ENCODE measurements around the gene LRRFIP1. TPM values are rescaled to one million over a fixed set of nuclear protein-coding genes. Genes with fewer than 3 reads are reported as not detected.
A peak's percentile ranks its signal among the peaks of the same experiment; 100 is the strongest.

LRRFIP1 gene
- total RNA-seq, 4 donors from 2014 or later: 84.9 to 152 (median 120) TPM

DNA sequence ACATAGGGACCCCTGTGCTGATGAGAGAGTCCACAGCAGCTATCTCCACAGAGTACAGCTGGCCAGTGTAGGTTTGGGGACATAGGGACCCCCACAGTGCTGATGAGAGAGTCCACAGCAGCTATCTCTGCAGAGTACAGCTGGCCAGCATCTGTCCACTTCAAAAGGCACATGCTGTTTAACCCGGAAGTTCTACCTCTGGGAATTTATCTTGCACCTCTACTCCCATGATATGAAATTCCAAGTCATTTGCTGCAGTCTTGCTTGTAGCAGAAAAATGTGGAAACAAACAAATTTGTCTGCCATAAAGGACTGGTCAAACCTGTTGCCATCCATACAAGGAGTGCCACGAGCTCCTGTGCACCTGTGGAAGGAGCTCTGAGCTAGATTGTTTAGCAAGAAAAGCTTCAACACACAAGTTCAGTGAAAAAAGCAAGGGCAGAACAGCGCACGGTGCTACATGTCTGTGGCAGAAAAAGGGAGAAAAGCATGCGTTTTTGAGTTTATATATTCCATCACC lies 33.1 kb downstream of the LRRFIP1 start:
- no peak for TF ChIP-seq POLR2A (IDR thresholded peaks at IDR 0.05)
- TF ChIP-seq, protein P1, sequence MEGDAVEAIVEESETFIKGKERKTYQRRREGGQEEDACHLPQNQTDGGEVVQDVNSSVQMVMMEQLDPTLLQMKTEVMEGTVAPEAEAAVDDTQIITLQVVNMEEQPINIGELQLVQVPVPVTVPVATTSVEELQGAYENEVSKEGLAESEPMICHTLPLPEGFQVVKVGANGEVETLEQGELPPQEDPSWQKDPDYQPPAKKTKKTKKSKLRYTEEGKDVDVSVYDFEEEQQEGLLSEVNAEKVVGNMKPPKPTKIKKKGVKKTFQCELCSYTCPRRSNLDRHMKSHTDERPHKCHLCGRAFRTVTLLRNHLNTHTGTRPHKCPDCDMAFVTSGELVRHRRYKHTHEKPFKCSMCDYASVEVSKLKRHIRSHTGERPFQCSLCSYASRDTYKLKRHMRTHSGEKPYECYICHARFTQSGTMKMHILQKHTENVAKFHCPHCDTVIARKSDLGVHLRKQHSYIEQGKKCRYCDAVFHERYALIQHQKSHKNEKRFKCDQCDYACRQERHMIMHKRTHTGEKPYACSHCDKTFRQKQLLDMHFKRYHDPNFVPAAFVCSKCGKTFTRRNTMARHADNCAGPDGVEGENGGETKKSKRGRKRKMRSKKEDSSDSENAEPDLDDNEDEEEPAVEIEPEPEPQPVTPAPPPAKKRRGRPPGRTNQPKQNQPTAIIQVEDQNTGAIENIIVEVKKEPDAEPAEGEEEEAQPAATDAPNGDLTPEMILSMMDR (IDR thresholded peaks at IDR 0.05): no peak
- DNase-seq: no peak
- peaks cover 12 to 43% (median 21%) of the 10 kb centered on the region in 3 donors for H3K4me1 ChIP-seq
- intact Hi-C loops (cut with DNase I): no loop called here
- H3K9me3 ChIP-seq: no peaks in the 10 kb centered on the region
- no peaks in the 10 kb centered on the region for H3K36me3 ChIP-seq
- H3K27ac ChIP-seq: peak overlapping the region in 2 of 4 donors; percentile 63 to 64
- 36 to 72% methylated on average over 5 of the region's 5 CpGs for WGBS, 2 donors
- H3K4me3 ChIP-seq: no peak overlapping the region
- H3K27me3 ChIP-seq: peaks cover 0 to 11% (median 0%) of the 10 kb centered on the region in 4 donors

DNA sequence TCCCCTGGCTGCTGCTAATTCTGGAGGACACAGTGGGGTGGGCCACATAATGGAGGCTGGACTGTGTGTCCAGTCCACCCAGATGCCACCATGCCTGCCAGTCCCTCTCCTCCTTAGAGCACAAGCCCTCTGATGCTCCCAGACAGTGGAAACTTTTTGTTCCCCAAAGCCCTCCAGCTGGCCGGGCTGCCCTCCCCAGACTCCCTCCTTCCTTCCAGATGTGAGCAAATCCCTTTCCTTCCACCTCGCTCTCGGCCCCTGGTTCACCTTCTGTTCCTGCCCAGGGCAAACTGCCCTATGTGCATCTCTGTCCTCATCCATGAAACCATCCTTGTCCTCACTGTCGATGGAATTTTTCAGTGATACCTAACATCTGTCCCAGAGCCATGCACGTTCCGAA lies 33.9 kb downstream of the LRRFIP1 start:
- Histone ChIP-seq H3K4me1 (peaks cover 12 to 43% (median 21%) of the 10 kb centered on the region in 3 donors), H3K27me3 (peaks cover 0 to 19% (median 0%) of the 10 kb centered on the region in 4 donors), H3K27ac (peak overlapping the region; percentile 34 to 64 (median 58)), H3K4me3 (no peak overlapping the region), H3K9me3 (no peaks in the 10 kb centered on the region), H3K36me3 (no peaks in the 10 kb centered on the region)
- intact Hi-C loops (cut with DNase I): no loop called here
- WGBS, 2 donors: 55 to 71% methylated on average over 3 to 6 of the region's 6 CpGs
- DNase-seq: no peak
- TF ChIP-seq, protein P1 (IDR thresholded peaks at IDR 0.05): no peak
- TF ChIP-seq POLR2A (IDR thresholded peaks at IDR 0.05): no peak

DNA sequence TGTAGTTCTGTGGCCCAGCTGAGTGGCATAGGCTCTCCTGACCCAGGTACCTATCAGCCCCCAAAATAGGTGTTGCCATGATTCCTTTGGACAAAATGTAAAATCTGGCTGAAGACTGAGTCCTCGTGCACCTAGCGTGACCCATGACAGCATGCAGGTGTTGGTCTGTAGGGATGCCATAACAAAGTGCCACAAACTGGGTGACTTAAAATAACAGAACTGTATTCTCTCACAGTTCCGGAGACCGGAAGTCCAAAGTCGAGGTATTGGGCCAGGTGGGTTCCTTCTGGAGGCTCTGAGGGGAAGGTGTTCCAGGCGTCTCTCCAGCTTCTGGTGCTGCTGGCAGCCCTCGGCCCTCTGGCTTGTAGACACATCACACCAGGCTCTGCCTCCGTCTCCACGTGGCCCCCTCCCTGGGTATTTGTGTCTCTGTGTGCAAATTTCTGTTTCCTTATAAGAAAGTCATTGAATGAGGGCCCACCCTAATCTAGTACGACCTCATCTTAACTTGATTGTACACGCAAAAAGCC lies 34.5 kb downstream of the LRRFIP1 start:
- no peak overlapping the region for H3K4me3 ChIP-seq
- H3K4me1 ChIP-seq: peaks cover 12 to 43% (median 21%) of the 10 kb centered on the region in 3 donors
- H3K27ac ChIP-seq: peak overlapping the region in 3 of 4 donors; percentile 53 to 64 (median 63)
- H3K27me3 ChIP-seq: peaks cover 0 to 22% (median 0%) of the 10 kb centered on the region in 4 donors
- WGBS, 2 donors: 79 to 87% methylated on average over 10 to 11 of the region's 11 CpGs
- no peak for DNase-seq
- TF ChIP-seq POLR2A (IDR thresholded peaks at IDR 0.05): no peak
- TF ChIP-seq, protein P1 (IDR thresholded peaks at IDR 0.05): no peak
- no peaks in the 10 kb centered on the region for H3K36me3 ChIP-seq
- H3K9me3 ChIP-seq: no peaks in the 10 kb centered on the region
- intact Hi-C loops (cut with DNase I): no loop called here

DNA sequence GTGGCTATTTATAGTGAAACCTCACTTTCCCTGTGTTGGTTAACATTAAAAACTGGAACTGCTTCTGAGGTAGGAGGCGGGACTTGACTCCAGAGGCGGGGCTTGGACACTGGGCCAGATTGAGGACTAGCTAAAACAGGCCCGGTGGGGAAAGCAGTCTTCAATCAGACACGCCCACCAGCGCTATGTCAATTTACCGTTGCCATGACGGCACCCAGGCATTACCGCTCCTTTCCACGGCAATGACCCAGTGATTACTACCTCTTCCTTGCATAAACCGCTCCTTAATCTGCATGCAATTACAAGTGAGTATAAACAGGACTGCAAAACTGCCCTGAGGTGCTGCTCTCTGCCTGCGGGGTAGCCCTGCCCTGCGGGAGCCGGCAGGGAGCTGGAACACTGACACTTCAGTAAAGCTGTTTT lies 35.3 kb downstream of the LRRFIP1 start:
- TF ChIP-seq, protein P1 (IDR thresholded peaks at IDR 0.05): no peak
- no peak for TF ChIP-seq POLR2A (IDR thresholded peaks at IDR 0.05)
- intact Hi-C loops (cut with DNase I): no loop called here
- peak overlapping the region in 1 of 4 donors; percentile 32 for H3K4me3 ChIP-seq
- 9 to 10% methylated on average over 7 to 10 of the region's 13 CpGs for WGBS, 2 donors
- H3K4me1 ChIP-seq: peaks cover 12 to 43% (median 21%) of the 10 kb centered on the region in 3 donors
- peak; percentile 13 for DNase-seq
- H3K36me3 ChIP-seq: no peaks in the 10 kb centered on the region
- no peaks in the 10 kb centered on the region for H3K9me3 ChIP-seq
- peak overlapping the region in 3 of 4 donors; percentile 53 to 64 (median 63) for H3K27ac ChIP-seq
- H3K27me3 ChIP-seq: peaks cover 0 to 22% (median 0%) of the 10 kb centered on the region in 4 donors

DNA sequence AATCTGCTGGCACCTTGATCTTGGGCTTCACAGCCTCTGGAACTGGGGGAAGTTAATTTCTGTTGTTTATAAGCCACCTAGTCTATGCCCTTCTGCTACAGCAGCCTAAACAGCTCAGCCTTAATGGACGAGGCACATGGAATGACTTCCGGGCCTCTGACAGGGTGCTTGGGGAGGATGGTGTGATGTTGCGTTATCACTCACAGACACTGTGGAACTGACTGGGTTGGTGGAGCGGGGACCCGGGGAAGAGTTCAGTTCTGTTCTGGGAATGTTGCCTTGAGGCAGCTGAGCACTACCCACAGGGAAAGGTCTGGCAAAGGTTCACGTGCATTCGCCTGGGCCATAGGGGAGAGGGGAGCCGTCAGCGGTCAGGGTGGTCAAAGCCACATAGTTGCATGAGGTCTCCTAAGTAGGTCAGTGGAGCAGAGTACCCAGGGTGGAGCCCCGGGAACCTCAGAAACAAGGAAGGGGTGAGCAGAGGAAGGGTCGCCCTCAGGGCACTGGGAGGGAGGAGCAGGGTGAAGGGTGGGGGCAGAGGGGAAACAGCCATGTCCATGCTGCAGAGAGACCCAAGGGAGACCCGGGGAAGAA lies 36.2 kb downstream of the LRRFIP1 start:
- no peak for DNase-seq
- peaks cover 0 to 22% (median 0%) of the 10 kb centered on the region in 4 donors for H3K27me3 ChIP-seq
- WGBS, 2 donors: 75 to 81% methylated on average over 11 to 12 of the region's 12 CpGs

More for the DNA sequence above, 36.2 kb downstream of the LRRFIP1 start:
- TF ChIP-seq, protein P1 (IDR thresholded peaks at IDR 0.05): no peak
- no peak for TF ChIP-seq POLR2A (IDR thresholded peaks at IDR 0.05)
- Histone ChIP-seq H3K27ac (peak overlapping the region in 2 of 4 donors; percentile 27 to 64), H3K36me3 (no peaks in the 10 kb centered on the region), H3K4me3 (no peak overlapping the region), H3K4me1 (peaks cover 12 to 43% (median 21%) of the 10 kb centered on the region in 3 donors), H3K9me3 (no peaks in the 10 kb centered on the region)
- intact Hi-C loops (cut with DNase I): no loop called here

Measured in esophagus squamous epithelium (tissue), 5 donors.